Kidney (tissue), 14 donors: ENCODE data around the gene ROR2. TPM values are rescaled to one million over a fixed set of nuclear protein-coding genes. Genes with fewer than 3 reads are reported as not detected.

Source experiments
- DNase-seq, 5 donors: peaks; one replicate each; pipeline ENCODE4 v3.0.0-alpha.2; 2013 to 2020
- FAIRE-seq: peaks from 2 replicates; lab custom pipeline; 2012; peaks lifted over from hg19 to GRCh38; lab: Jason Lieb, UNC
- H3K27ac ChIP-seq, 2 donors: one replicate each; pipeline ENCODE4 v1.7.0; 2013; ENCODE audit warnings: low read depth in 2 of 2, low read length in 2 of 2, inconsistent platforms in 1 of 2
- H3K27me3 ChIP-seq: one replicate; pipeline ENCODE4 v1.7.1; 2013; ENCODE audit warnings: low read length, inconsistent platforms; ENCODE audit not compliant: control insufficient read depth, insufficient read depth
- H3K36me3 ChIP-seq, 3 donors: one replicate each; pipeline versions ENCODE4 v1.7.0 to v1.7.1; 2013; ENCODE audit warnings: low read length in 3 of 3, control low read depth in 1 of 3, inconsistent platforms in 1 of 3; ENCODE audit not compliant: insufficient read depth in 3 of 3, control insufficient read depth in 2 of 3
- H3K4me1 ChIP-seq, 3 donors: one replicate each; pipeline versions ENCODE4 v1.7.0 to v1.7.1; 2013; ENCODE audit warnings: low read length in 3 of 3, inconsistent platforms in 1 of 3, low read depth in 1 of 3; ENCODE audit not compliant: control insufficient read depth in 2 of 3, insufficient read depth in 2 of 3
- H3K4me3 ChIP-seq, 3 donors: one replicate each; pipeline versions ENCODE4 v1.7.0 to v1.8.1; 2013; ENCODE audit warnings: low read length in 3 of 3, control low read depth in 1 of 3, inconsistent platforms in 1 of 3
- H3K9ac ChIP-seq, 3 donors: one replicate each; pipeline versions ENCODE4 v1.7.0 to v1.7.1; 2013; ENCODE audit warnings: low read length in 3 of 3, control low read depth in 1 of 3, inconsistent platforms in 1 of 3
- H3K9me3 ChIP-seq, 3 donors: one replicate each; pipeline versions ENCODE4 v1.7.0 to v1.7.1; 2013; ENCODE audit warnings: low read length in 3 of 3, control low read depth in 1 of 3, inconsistent platforms in 1 of 3; ENCODE audit not compliant: control insufficient read depth in 2 of 3, insufficient read depth in 1 of 3
- intact Hi-C: fragments of 100-400 bp; cut with DNase I; formaldehyde crosslinking; loops from one replicate; pipeline ENCODE4 v1.11.1; 2022
- polyA plus RNA-seq: library from polyadenylated mRNA; stranded (reverse); fragments of 350-450 nt; fragmentation: Illumina TruSeq; extraction: RNeasy Lipid Tissue Mini Kit (QIAGEN cat#74804); gene quantifications from one replicate; pipeline ENCODE4 v1.2.3, GENCODE V29; 2014; ENCODE audit warnings: low read depth, low replicate concordance; ENCODE audit not compliant: insufficient read depth
- total RNA-seq: library from RNA; stranded (reverse); fragmentation: NEBNext Ultra II Directional; extraction: Animal tissue kit (Norgen Biotek cat#: 25700); gene quantifications from one replicate; pipeline ENCODE4 v1.2.1, GENCODE V29; 2021
- TF ChIP-seq, protein P1 (sequence below): IDR thresholded peaks from 3 replicates; pipeline ENCODE4 v1.5.1; 2012; ENCODE audit warnings: mild to moderate bottlenecking, moderate library complexity, borderline replicate concordance; ENCODE audit not compliant: insufficient read depth; ENCODE audit errors: extremely low read depth
- donor health status: control.
- donor health status: control.
- donor health status: control.
- donor health status: control.
- donor health status: control.
- donor health status: DM: yes; HTN: yes; CAD: no.
- donor health status: Normal renal cell carcinoma (clear cell type).

Gene ROR2
- total and polyA plus RNA-seq, 2 donors from 2014 or later = 1.5 to 5.7 TPM

DNA sequence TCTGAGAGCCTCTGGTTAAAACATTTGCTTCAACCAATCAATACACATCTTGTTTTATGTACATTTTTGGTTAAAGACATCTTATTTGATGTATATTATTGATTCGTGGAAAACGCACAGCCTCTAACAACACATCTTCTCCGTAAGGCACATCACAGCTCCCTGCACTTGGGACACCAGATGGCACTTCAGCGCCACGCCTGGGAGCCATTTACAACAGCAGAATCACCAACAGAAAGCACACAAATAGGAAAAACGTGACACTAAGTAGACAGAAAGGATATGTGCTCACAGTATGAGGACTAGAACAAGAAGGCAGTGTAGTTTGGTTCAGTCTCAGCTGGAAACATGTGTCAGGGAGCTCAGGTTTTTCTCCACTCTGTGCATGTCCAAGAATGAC, 199.7 kb downstream of the ROR2 start:
- Histone ChIP-seq H3K9me3 (no peaks in the 10 kb centered on the region), H3K4me3 (no peak overlapping the region), H3K4me1 (no peaks in the 10 kb centered on the region), H3K27ac (no peak overlapping the region), H3K27me3 (no peaks in the 10 kb centered on the region), H3K36me3 (no peaks in the 10 kb centered on the region), H3K9ac (no peak overlapping the region)
- intact Hi-C loops = no loop called here
- TF ChIP-seq, protein P1, sequence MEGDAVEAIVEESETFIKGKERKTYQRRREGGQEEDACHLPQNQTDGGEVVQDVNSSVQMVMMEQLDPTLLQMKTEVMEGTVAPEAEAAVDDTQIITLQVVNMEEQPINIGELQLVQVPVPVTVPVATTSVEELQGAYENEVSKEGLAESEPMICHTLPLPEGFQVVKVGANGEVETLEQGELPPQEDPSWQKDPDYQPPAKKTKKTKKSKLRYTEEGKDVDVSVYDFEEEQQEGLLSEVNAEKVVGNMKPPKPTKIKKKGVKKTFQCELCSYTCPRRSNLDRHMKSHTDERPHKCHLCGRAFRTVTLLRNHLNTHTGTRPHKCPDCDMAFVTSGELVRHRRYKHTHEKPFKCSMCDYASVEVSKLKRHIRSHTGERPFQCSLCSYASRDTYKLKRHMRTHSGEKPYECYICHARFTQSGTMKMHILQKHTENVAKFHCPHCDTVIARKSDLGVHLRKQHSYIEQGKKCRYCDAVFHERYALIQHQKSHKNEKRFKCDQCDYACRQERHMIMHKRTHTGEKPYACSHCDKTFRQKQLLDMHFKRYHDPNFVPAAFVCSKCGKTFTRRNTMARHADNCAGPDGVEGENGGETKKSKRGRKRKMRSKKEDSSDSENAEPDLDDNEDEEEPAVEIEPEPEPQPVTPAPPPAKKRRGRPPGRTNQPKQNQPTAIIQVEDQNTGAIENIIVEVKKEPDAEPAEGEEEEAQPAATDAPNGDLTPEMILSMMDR = no peak
- DNase-seq = peak in 2 of 5 donors; percentile 10 to 33
- no peak for FAIRE-seq

GRCh38 chr9:91746904-91747303, 203.1 kb downstream of the ROR2 start:
- no peak overlapping the region for H3K27ac ChIP-seq
- H3K9ac ChIP-seq = no peak overlapping the region
- H3K4me1 ChIP-seq = no peaks in the 10 kb centered on the region
- H3K4me3 ChIP-seq = no peak overlapping the region
- FAIRE-seq = no peak
- no peaks in the 10 kb centered on the region for H3K36me3 ChIP-seq
- H3K27me3 ChIP-seq = no peaks in the 10 kb centered on the region
- intact Hi-C loops = no loop called here
- no peaks in the 10 kb centered on the region for H3K9me3 ChIP-seq
- TF ChIP-seq, protein P1 = no peak
- no peak for DNase-seq

DNA sequence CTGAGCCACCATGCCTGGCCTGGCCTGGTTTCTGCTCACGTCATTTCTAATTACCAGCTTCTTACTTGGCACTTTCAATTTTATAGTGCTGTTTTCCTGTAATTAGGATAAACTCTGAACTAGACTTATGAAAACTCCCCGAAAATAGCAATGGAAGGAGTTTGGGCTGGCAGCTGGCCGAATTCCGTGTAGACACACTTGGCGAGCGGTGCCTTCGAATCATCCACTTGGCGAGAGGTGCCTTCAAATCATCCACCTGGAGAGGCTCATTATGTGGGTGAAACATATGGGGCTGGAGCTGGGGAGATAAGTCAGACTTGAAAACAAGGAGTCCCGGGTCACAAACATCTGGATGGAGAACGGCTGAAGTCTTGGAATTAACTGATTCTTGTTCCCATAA, 203.7 kb downstream of the ROR2 start:
- H3K4me1 ChIP-seq = no peaks in the 10 kb centered on the region
- intact Hi-C loops = no loop called here

DNA sequence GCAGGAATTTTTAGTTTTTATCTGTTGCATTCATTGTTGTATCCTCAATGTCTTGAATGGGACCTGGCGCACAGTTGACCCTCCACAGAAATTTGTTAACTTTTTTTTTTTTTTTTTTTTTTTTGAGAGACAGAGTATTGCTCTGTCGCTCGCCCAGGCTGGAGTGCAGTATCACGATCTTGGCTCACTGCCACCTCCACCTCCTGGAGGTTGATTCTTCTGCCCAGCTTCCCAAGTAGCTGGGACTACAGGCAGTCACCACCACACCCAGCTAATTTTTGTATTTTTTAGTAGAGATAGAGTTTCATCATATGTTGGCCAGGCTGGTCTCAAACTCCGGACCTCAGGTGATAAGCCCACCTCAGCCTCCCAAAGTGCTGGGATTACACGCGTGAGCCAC, 205.9 kb downstream of the ROR2 start:
- no peak overlapping the region for H3K4me3 ChIP-seq
- H3K27me3 ChIP-seq = no peaks in the 10 kb centered on the region
- no peaks in the 10 kb centered on the region for H3K4me1 ChIP-seq
- H3K9ac ChIP-seq = no peak overlapping the region
- intact Hi-C loops = no loop called here
- TF ChIP-seq, protein P1 = no peak
- no peak overlapping the region for H3K27ac ChIP-seq
- no peak for DNase-seq
- H3K36me3 ChIP-seq = no peaks in the 10 kb centered on the region
- FAIRE-seq = no peak
- H3K9me3 ChIP-seq = no peaks in the 10 kb centered on the region

More for the DNA sequence above, 203.7 kb downstream of the ROR2 start:
- H3K27ac ChIP-seq = no peak overlapping the region
- FAIRE-seq (no peak), DNase-seq (no peak)
- no peak overlapping the region for H3K9ac ChIP-seq
- TF ChIP-seq, protein P1 = no peak
- H3K4me3 ChIP-seq = no peak overlapping the region
- H3K27me3 ChIP-seq = no peaks in the 10 kb centered on the region
- no peaks in the 10 kb centered on the region for H3K9me3 ChIP-seq
- no peaks in the 10 kb centered on the region for H3K36me3 ChIP-seq
